HuH-7.5 (cell line): Measurements from ENCODE around the gene CYB5A.

Source experiments
- DNase-seq: peaks from one replicate; pipeline ENCODE4 v3.0.0; 2011; ENCODE audit warnings: low spot score

The CYB5A gene

GRCh38 chr18:74204526-74205152, 87.1 kb downstream of the CYB5A start:
- DNase-seq = no peak

- DNase-seq = no peak
Observed at GRCh38 chr18:74203811-74204210, 88.0 kb downstream of the CYB5A start.
